Activated T-helper 1 cell treated with anti-CD3 and anti-CD28 coated beads, Interleukin-12 subunit alpha, Interleukin-12 subunit beta, Interleukin-2, Interleukin-4 antibody, amounts not matched to agents 30 ng/mL and 10 ng/mL and 1 ng/mL, durations not matched to agents 14 hours and 24 hours and 36 hours (primary cell): ENCODE data around the gene PTGS1. TPM values are rescaled to one million over a fixed set of nuclear protein-coding genes. Genes with fewer than 3 reads are reported as not detected.

Source experiments
- DNase-seq: peaks from one replicate; pipeline ENCODE4 v3.0.0; 2021; ENCODE audit warnings: low spot score
- H3K27ac Mint-ChIP-seq: one replicate; pipeline ENCODE4 v1.8.0; 2021; ENCODE audit warnings: mild to moderate bottlenecking, mixed read lengths
- H3K27me3 Mint-ChIP-seq: one replicate; pipeline ENCODE4 v1.8.0; 2022; ENCODE audit warnings: mild to moderate bottlenecking, moderate library complexity, mixed read lengths; ENCODE audit not compliant: insufficient read depth
- H3K36me3 Mint-ChIP-seq: one replicate; pipeline ENCODE4 v1.8.0; 2021; ENCODE audit warnings: low read depth, mixed read lengths
- H3K4me1 Mint-ChIP-seq: one replicate; pipeline ENCODE4 v1.8.0; 2021; ENCODE audit warnings: low read depth, mixed read lengths
- H3K4me3 Mint-ChIP-seq: one replicate; pipeline ENCODE4 v1.8.0; 2021; ENCODE audit warnings: mild to moderate bottlenecking, moderate library complexity, mixed read lengths
- H3K9me3 Mint-ChIP-seq: one replicate; pipeline ENCODE4 v1.8.0; 2021; ENCODE audit warnings: mixed read lengths
- intact Hi-C: fragments of 100-400 bp; cut with micrococcal nuclease; formaldehyde crosslinking; loops from one replicate; pipeline ENCODE4 v1.15.1; 2024
- total RNA-seq: library from RNA; stranded (reverse); gene quantifications from 2 replicates; pipeline ENCODE4 v1.2.3, GENCODE V29; 2022

PTGS1 gene
- total RNA-seq, 1 donor from 2014 or later: 0.54 TPM

DNA sequence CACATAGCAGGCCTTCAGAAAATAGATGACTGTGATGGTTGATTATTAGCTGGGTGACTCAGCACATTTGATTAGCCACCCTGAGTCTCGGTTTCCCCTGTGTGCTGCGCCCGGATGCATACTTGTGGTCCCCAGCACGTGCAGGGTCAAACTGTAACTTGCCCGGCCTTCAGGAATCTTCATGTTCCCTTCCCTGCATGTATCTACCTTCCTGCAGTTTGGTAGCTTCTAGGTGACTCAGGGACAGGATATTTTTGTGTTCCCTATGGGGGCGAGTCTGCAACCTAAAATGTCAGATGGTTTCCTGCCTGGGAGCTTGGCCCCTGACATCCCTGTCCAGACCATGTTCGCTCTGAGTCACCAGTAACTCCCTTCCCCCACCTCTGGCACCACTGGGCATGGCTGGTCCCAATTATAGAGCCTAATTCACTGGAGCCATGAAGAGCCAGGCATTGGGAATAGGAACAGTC lies 13.2 kb downstream of the PTGS1 start:
- peaks cover 7% of the 10 kb centered on the region for H3K9me3 Mint-ChIP-seq
- H3K36me3 Mint-ChIP-seq: no peaks in the 10 kb centered on the region
- peaks cover 6% of the 10 kb centered on the region for H3K4me1 Mint-ChIP-seq
- peaks cover 2% of the 10 kb centered on the region for H3K27me3 Mint-ChIP-seq
- no peak overlapping the region for H3K4me3 Mint-ChIP-seq
- intact Hi-C loops: no loop called here
- no peak for DNase-seq
- no peak overlapping the region for H3K27ac Mint-ChIP-seq

- intact Hi-C loops: no loop called here
- Mint-ChIP-seq H3K27ac (no peak overlapping the region), H3K4me3 (no peak overlapping the region), H3K4me1 (peaks cover 6% of the 10 kb centered on the region), H3K27me3 (peaks cover 7% of the 10 kb centered on the region), H3K36me3 (no peaks in the 10 kb centered on the region), H3K9me3 (no peaks in the 10 kb centered on the region)
- no peak for DNase-seq
These were observed 15.6 kb downstream of the PTGS1 start for GRCh38 chr9:122386311-122386872.

DNA sequence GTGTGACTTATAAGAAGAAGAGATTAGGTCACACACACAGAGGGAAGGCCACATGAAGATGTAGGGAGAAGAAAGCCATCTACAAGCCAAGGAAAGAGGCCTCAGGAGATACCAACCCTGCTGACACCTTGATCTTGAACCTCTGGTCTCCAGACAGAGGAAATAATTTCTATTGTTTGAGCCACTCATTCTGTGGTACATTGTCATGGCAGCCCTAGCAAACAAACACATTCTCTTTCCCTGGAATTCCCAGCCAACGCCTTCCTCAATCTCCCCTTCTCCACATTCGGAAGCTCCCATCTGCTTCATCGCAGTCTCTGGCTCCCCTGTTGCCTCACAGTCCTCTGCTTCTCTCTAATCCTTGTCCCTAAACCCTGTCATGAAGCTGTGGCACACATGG lies 16.7 kb downstream of the PTGS1 start:
- intact Hi-C loops: no loop called here
- H3K4me1 Mint-ChIP-seq: peaks cover 5% of the 10 kb centered on the region

DNA sequence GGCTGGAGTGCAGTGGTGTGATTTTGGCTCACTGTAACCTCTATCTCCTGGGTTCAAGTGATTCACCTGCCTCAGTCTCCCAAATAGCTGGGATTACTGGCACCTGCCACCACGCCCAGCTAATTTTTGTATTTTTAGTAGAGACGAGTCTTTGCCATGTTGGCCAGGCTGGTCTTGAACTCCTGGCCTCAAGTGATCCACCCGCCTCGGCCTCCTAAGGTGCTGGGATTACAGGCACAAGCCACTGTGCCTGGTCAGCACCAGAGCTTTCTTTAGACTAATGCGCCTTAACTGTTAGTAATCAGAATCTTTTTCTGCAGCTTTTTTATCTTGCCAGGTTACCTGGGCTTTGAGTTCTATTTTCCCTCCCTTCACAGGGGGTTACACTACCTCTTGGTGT lies 18.4 kb downstream of the PTGS1 start:
- intact Hi-C loops: no loop called here
- H3K27me3 Mint-ChIP-seq: peaks cover 18% of the 10 kb centered on the region
- no peak for DNase-seq
- H3K9me3 Mint-ChIP-seq: no peaks in the 10 kb centered on the region
- no peak overlapping the region for H3K4me3 Mint-ChIP-seq
- H3K27ac Mint-ChIP-seq: no peak overlapping the region
- H3K4me1 Mint-ChIP-seq: no peaks in the 10 kb centered on the region
- no peaks in the 10 kb centered on the region for H3K36me3 Mint-ChIP-seq

More for the DNA sequence above, 16.7 kb downstream of the PTGS1 start:
- Mint-ChIP-seq H3K4me3 (no peak overlapping the region), H3K36me3 (no peaks in the 10 kb centered on the region), H3K27ac (no peak overlapping the region), H3K9me3 (no peaks in the 10 kb centered on the region), H3K27me3 (peaks cover 11% of the 10 kb centered on the region)
- DNase-seq: no peak

GRCh38 chr9:122389799-122390481 lies 19.1 kb downstream of the PTGS1 start:
- H3K4me3 Mint-ChIP-seq: no peak overlapping the region
- peaks cover 18% of the 10 kb centered on the region for H3K27me3 Mint-ChIP-seq
- no peak for DNase-seq
- H3K9me3 Mint-ChIP-seq: no peaks in the 10 kb centered on the region
- H3K4me1 Mint-ChIP-seq: no peaks in the 10 kb centered on the region
- no peaks in the 10 kb centered on the region for H3K36me3 Mint-ChIP-seq
- intact Hi-C loops: no loop called here
- no peak overlapping the region for H3K27ac Mint-ChIP-seq

GRCh38 chr9:122392284-122392683 lies 21.5 kb downstream of the PTGS1 start:
- Mint-ChIP-seq H3K4me3 (no peak overlapping the region), H3K4me1 (no peaks in the 10 kb centered on the region), H3K36me3 (no peaks in the 10 kb centered on the region), H3K27me3 (peaks cover 18% of the 10 kb centered on the region), H3K9me3 (no peaks in the 10 kb centered on the region), H3K27ac (no peak overlapping the region)
- intact Hi-C loops: no loop called here
- no peak for DNase-seq

- no peaks in the 10 kb centered on the region for H3K36me3 Mint-ChIP-seq
- peaks cover 18% of the 10 kb centered on the region for H3K27me3 Mint-ChIP-seq
- intact Hi-C loops: no loop called here
- no peak overlapping the region for H3K4me3 Mint-ChIP-seq
- no peaks in the 10 kb centered on the region for H3K9me3 Mint-ChIP-seq
- no peak for DNase-seq
- no peak overlapping the region for H3K27ac Mint-ChIP-seq
- no peaks in the 10 kb centered on the region for H3K4me1 Mint-ChIP-seq
These were observed 21.9 kb downstream of the PTGS1 start for GRCh38 chr9:122392714-122393113.

GRCh38 chr9:122393284-122393983 lies 22.6 kb downstream of the PTGS1 start:
- Mint-ChIP-seq H3K27me3 (peaks cover 18% of the 10 kb centered on the region), H3K4me1 (no peaks in the 10 kb centered on the region), H3K27ac (no peak overlapping the region), H3K4me3 (no peak overlapping the region), H3K36me3 (no peaks in the 10 kb centered on the region), H3K9me3 (no peaks in the 10 kb centered on the region)
- DNase-seq: no peak
- intact Hi-C loops: no loop called here

DNA sequence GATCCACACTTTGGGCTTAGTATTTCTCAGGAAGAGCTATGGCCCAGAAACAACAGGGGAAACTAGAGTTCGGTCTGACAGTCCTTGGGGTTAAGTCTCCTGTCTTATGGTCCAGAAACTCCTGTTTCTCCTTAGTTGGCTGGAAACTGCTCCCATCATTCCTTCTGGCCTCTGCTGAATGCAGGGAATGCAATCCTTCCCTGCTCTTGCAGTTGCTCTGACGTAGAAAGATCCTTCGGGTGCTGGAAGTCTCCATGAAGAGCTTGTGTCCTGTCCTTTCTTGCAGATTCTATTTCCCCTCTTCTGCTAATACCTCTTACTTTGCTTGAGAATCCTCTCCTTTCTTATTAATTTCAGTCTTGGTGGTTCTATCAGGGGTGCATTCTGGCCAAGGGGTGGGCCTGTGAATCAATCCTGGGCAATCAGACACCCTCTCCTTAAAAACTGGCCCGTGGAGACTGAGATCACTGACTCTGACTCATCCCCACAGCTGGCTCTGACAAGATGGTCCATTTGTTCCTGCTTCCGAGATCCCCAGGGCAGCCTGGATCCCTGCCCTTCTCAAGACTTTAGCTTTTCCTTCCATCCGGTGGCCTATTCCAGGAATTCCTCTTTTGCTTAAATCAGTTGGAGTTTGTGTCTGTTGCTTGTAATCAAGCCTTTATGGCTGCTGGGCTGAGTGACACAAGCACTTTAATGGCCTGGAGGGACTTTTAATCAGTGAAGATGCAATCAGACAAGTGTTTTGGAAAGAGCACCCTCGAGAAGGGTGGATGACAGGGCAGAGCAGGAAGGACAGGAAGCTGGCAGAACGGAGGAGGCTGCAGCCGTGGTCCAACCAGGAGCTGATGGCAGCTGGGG lies 23.7 kb downstream of the PTGS1 start:
- intact Hi-C loops: no loop called here
- Mint-ChIP-seq H3K9me3 (peaks cover 2% of the 10 kb centered on the region), H3K4me1 (no peaks in the 10 kb centered on the region), H3K4me3 (no peak overlapping the region), H3K27ac (no peak overlapping the region), H3K36me3 (no peaks in the 10 kb centered on the region), H3K27me3 (peaks cover 17% of the 10 kb centered on the region)
- no peak for DNase-seq

- no peak overlapping the region for H3K27ac Mint-ChIP-seq
- no peak overlapping the region for H3K4me3 Mint-ChIP-seq
- intact Hi-C loops: no loop called here
- peaks cover 11% of the 10 kb centered on the region for H3K27me3 Mint-ChIP-seq
- DNase-seq: no peak
- peaks cover under 1% of the 10 kb centered on the region for H3K4me1 Mint-ChIP-seq
- peaks cover 9% of the 10 kb centered on the region for H3K9me3 Mint-ChIP-seq
- H3K36me3 Mint-ChIP-seq: no peaks in the 10 kb centered on the region
These were observed 25.9 kb downstream of the PTGS1 start for GRCh38 chr9:122396614-122397148.

DNA sequence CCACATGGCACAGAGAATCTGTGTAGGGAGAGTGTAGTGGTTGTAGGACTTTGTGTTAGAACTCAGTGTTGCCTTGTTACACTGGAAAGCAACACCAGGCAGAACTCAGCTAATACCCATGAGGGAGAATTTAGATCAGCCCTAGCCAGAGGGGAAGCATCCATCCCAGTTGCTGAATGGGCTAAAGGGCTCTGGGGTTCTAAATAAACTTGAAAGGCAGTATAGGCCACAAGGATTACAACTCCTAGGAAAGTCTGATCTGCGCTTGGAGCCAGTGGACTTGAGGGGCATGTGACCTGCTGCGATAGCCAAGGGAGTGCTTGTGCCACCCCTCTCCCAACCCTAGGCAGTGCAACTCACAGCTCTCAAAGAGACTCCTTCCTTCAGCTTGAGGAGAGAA lies 26.9 kb downstream of the PTGS1 start:
- Mint-ChIP-seq H3K4me3 (no peak overlapping the region), H3K9me3 (peaks cover 9% of the 10 kb centered on the region)
- intact Hi-C loops: no loop called here

GRCh38 chr9:122398371-122398924 lies 27.6 kb downstream of the PTGS1 start:
- peaks cover 9% of the 10 kb centered on the region for H3K9me3 Mint-ChIP-seq
- intact Hi-C loops: no loop called here
- no peak for DNase-seq
- H3K36me3 Mint-ChIP-seq: no peaks in the 10 kb centered on the region
- H3K4me3 Mint-ChIP-seq: no peak overlapping the region
- peaks cover 18% of the 10 kb centered on the region for H3K4me1 Mint-ChIP-seq
- peaks cover 7% of the 10 kb centered on the region for H3K27me3 Mint-ChIP-seq
- no peak overlapping the region for H3K27ac Mint-ChIP-seq

More for the DNA sequence above, 26.9 kb downstream of the PTGS1 start:
- peaks cover 10% of the 10 kb centered on the region for H3K27me3 Mint-ChIP-seq
- peaks cover 11% of the 10 kb centered on the region for H3K4me1 Mint-ChIP-seq
- DNase-seq: no peak
- no peak overlapping the region for H3K27ac Mint-ChIP-seq
- H3K36me3 Mint-ChIP-seq: no peaks in the 10 kb centered on the region
